ENCODE data around the gene GALNT14. TPM values are rescaled to one million over a fixed set of nuclear protein-coding genes. Genes with fewer than 3 reads are reported as not detected.

The GALNT14 gene
- total and polyA plus RNA-seq, 2 of the 13 experiments (the other 11 are each of a cell fraction or from before 2014, with no cell fraction given), result not detected

DNA sequence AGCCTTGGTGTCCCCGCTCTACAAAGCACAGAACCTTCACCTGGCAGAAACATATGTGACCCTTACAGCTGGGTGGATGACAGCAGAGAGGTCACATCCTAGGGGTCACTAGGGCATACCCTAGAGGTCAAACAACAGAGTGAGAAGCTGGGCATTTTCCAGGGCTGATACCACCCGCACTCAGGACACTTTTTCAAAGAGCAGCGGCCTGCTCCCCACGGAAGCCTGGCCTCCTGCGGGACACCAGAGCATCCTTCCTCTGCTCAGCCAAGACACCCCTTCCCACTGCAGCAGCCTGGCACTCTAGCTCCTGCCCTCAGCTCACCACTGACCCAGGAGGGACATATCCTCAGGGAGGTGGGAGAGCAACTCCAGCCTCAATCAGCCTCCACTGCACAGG, 86.0 kb downstream of the GALNT14 start:
- no peak for FAIRE-seq
- Histone ChIP-seq H3K9ac (ENCODE audit: insufficient read depth, low read depth, low read length) (no peak overlapping the region), H3K27me3 (ENCODE audit: control insufficient read depth in 1 of 2, insufficient read depth in 2 of 2, low read length in 2 of 2) (peaks cover 3 to 24% of the 10 kb centered on the region in 2 experiments; a peak in 2 of 5 replicates), H4K20me1 (ENCODE audit: insufficient read depth, low read length) (no peaks in the 10 kb centered on the region), H3K4me3 (replicated peaks in 1 of 3; ENCODE audit: insufficient read depth in 1 of 3, low read depth in 2 of 3, low read length in 3 of 3) (no peak overlapping the region), H3K36me3 (replicated peaks in 1 of 2; ENCODE audit: control insufficient read depth in 1 of 2, insufficient read depth in 2 of 2, low read length in 2 of 2) (no peaks in the 10 kb centered on the region), H3K9me3 (ENCODE audit: low read length) (no peaks in the 10 kb centered on the region), H3K4me1 (ENCODE audit: insufficient read depth, low read length) (no peaks in the 10 kb centered on the region), H3K4me2 (ENCODE audit: low read depth, low read length) (no peak overlapping the region), H3K27ac (ENCODE audit: extremely low read length, insufficient read depth, low read length) (no peak overlapping the region), H2AFZ (ENCODE audit: low read length) (no peak overlapping the region), H3K79me2 (ENCODE audit: insufficient read depth, low read length) (no peaks in the 10 kb centered on the region)
- ATAC-seq, result no peak
- ChIA-PET CTCF (ENCODE audit: low intra/inter-chr PET ratio, low total read pairs) (no interaction called here), POLR2A (no interaction called here)
- TF ChIP-seq, protein P1, sequence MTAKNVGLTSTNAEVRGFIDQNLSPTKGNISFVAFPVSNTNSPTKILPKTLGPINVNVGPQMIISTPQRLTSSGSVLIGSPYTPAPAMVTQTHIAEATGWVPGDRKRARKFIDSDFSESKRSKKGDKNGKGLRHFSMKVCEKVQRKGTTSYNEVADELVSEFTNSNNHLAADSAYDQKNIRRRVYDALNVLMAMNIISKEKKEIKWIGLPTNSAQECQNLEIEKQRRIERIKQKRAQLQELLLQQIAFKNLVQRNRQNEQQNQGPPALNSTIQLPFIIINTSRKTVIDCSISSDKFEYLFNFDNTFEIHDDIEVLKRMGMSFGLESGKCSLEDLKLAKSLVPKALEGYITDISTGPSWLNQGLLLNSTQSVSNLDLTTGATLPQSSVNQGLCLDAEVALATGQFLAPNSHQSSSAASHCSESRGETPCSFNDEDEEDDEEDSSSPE (CRISPR knock-in tag; IDR thresholded peaks at IDR 0.05), result no peak
- TF ChIP-seq MAF1 (CRISPR knock-in tag; IDR thresholded peaks at IDR 0.05; ENCODE audit: borderline replicate concordance) (no peak), ZNF414 (CRISPR knock-in tag; IDR thresholded peaks at IDR 0.05) (no peak), FOXK2 (IDR thresholded peaks at IDR 0.05) (no peak), RFX1 (IDR thresholded peaks at IDR 0.05) (no peak), SRF (IDR thresholded peaks at IDR 0.05; ENCODE audit: low read depth, low read length) (no peak), NR2F6 (IDR thresholded peaks at IDR 0.05) (no peak), NR2F6 (CRISPR knock-in tag; IDR thresholded peaks at IDR 0.05) (no peak)
- in situ Hi-C loops (cut with HindIII; ENCODE audit: extremely low pct_ligation_motif_present, low pct_unique_long_range_greater_than_20kb), result no loop called here
- no peak for DNase-seq (ENCODE audit: low spot score)
- BruUV-seq (replicated peaks), result no TSS peak
- intact Hi-C loops (cut with micrococcal nuclease; ENCODE audit: unreplicated experiment), result no loop called here
- WGBS (ENCODE audit: low lambda C conversion rate), result 23% methylated on average over 4 of the region's 5 CpGs
